ENCODE data around the gene TFAP2A. TPM values are rescaled to one million over a fixed set of nuclear protein-coding genes. Genes with fewer than 3 reads are reported as not detected.

The TFAP2A gene
- total RNA-seq, 2 donors from 2014 or later = 0.78 TPM; not detected in 1

- H3K4me1 ChIP-seq (ENCODE audit: control insufficient read depth in 1 of 2, low read depth in 2 of 2) = no peaks in the 10 kb centered on the region
Measured at GRCh38 chr6:10458287-10458686, 43.4 kb upstream of the TFAP2A start.

GRCh38 chr6:10453596-10453995 lies 38.7 kb upstream of the TFAP2A start:
- Histone ChIP-seq H3K36me3 (no peaks in the 10 kb centered on the region), H3K4me1 (ENCODE audit: control insufficient read depth in 1 of 2, low read depth in 2 of 2) (peaks cover 0 to 10% of the 10 kb centered on the region in 2 donors), H3K4me3 (no peak overlapping the region), H3K27ac (no peak overlapping the region), H3K27me3 (replicated peaks; ENCODE audit: insufficient read depth) (no peaks in the 10 kb centered on the region), H3K9me3 (no peaks in the 10 kb centered on the region)
- no peak for TF ChIP-seq CTCF (IDR thresholded peaks at IDR 0.05)
- DNase-seq (ENCODE audit: low spot score) (no peak), ATAC-seq (ENCODE audit: insufficient number of reproducible peaks, low FRiP score, low read depth) (no peak)

More at GRCh38 chr6:10458287-10458686, 43.4 kb upstream of the TFAP2A start:
- Histone ChIP-seq H3K36me3 (no peaks in the 10 kb centered on the region), H3K27ac (no peak overlapping the region), H3K9me3 (no peaks in the 10 kb centered on the region), H3K4me3 (no peak overlapping the region), H3K27me3 (replicated peaks; ENCODE audit: insufficient read depth) (no peaks in the 10 kb centered on the region)
- DNase-seq (ENCODE audit: low spot score) = no peak
- no peak for ATAC-seq (ENCODE audit: insufficient number of reproducible peaks, low FRiP score, low read depth)
- TF ChIP-seq CTCF (IDR thresholded peaks at IDR 0.05) = no peak

GRCh38 chr6:10451828-10452509 lies 37.1 kb upstream of the TFAP2A start:
- peak overlapping the region in 1 of 2 donors; percentile 34 for H3K27ac ChIP-seq
- TF ChIP-seq CTCF (IDR thresholded peaks at IDR 0.05) = no peak
- H3K9me3 ChIP-seq = no peaks in the 10 kb centered on the region
- DNase-seq (ENCODE audit: low spot score) = peak; percentile 13
- peak; percentile 63 for ATAC-seq (ENCODE audit: insufficient number of reproducible peaks, low FRiP score, low read depth)
- H3K4me1 ChIP-seq (ENCODE audit: control insufficient read depth in 1 of 2, low read depth in 2 of 2) = peaks cover 0 to 10% of the 10 kb centered on the region in 2 donors
- no peak overlapping the region for H3K4me3 ChIP-seq
- no peaks in the 10 kb centered on the region for H3K27me3 ChIP-seq (replicated peaks; ENCODE audit: insufficient read depth)
- H3K36me3 ChIP-seq = no peaks in the 10 kb centered on the region

GRCh38 chr6:10451394-10451793 lies 36.5 kb upstream of the TFAP2A start:
- Histone ChIP-seq H3K4me1 (ENCODE audit: control insufficient read depth in 1 of 2, low read depth in 2 of 2) (peaks cover 0 to 10% of the 10 kb centered on the region in 2 donors), H3K9me3 (no peaks in the 10 kb centered on the region), H3K27me3 (replicated peaks; ENCODE audit: insufficient read depth) (no peaks in the 10 kb centered on the region), H3K4me3 (no peak overlapping the region), H3K36me3 (no peaks in the 10 kb centered on the region), H3K27ac (no peak overlapping the region)
- DNase-seq (ENCODE audit: low spot score) = no peak
- no peak for TF ChIP-seq CTCF (IDR thresholded peaks at IDR 0.05)
- no peak for ATAC-seq (ENCODE audit: insufficient number of reproducible peaks, low FRiP score, low read depth)

- no peak for ATAC-seq (ENCODE audit: insufficient number of reproducible peaks, low FRiP score, low read depth)
- no peak for DNase-seq (ENCODE audit: low spot score)
- Histone ChIP-seq H3K4me3 (no peak overlapping the region), H3K4me1 (ENCODE audit: control insufficient read depth in 1 of 2, low read depth in 2 of 2) (peaks cover 0 to 10% of the 10 kb centered on the region in 2 donors), H3K9me3 (no peaks in the 10 kb centered on the region), H3K27me3 (replicated peaks; ENCODE audit: insufficient read depth) (no peaks in the 10 kb centered on the region), H3K36me3 (no peaks in the 10 kb centered on the region), H3K27ac (no peak overlapping the region)
- TF ChIP-seq CTCF (IDR thresholded peaks at IDR 0.05) = no peak
Measured at GRCh38 chr6:10449751-10450150, 34.9 kb upstream of the TFAP2A start.

All from thoracic aorta (tissue), 2 donors.